Lower leg skin (tissue), 3 donors: Measurements from ENCODE around the gene FAM200C.

Experiments used
- CTCF ChIP-seq, 3 donors: fragments of 450-650 bp; IDR thresholded peaks; one replicate each; pipeline ENCODE4 v1.5.1; 2016; ENCODE audit warnings: antibody characterized with exemption in 3 of 3, mild to moderate bottlenecking in 3 of 3, moderate library complexity in 2 of 3
- POLR2A ChIP-seq, 2 donors: fragments of 450-650 bp; IDR thresholded peaks; one replicate each; pipeline ENCODE4 v1.6.1; 2016 to 2017; ENCODE audit warnings: antibody characterized with exemption in 2 of 2, mild to moderate bottlenecking in 1 of 2, moderate library complexity in 1 of 2

DNA sequence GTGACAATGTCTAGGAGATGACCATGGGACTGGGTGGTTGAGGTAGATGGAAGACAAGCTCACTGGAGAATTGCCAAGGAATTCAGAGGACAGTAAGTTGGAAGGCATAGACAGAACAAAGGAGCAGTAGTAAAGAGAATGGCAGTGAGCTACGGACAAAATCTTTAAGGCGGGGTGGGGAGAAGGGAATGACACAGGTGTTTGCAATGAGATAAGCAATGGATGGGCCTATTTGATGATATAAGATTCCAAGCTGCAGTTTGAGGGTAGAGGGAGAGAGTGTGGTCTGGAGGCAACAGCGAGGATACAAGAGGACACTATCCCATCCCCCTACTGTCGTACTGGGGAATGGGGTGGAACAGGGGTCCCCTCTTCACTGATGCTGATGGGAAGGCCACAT is 36.2 kb upstream of the FAM200C start:
- no peak for TF ChIP-seq CTCF (IDR thresholded peaks at IDR 0.05)
- TF ChIP-seq POLR2A (IDR thresholded peaks at IDR 0.05): no peak
